Activated effector memory CD4-positive, alpha-beta T cell treated with anti-CD3 and anti-CD28 coated beads, Interleukin-2, amount 50 U/mL, for 16 hours (primary cell): ENCODE measurements around the gene NDUFS2.

Experiments
- DNase-seq: peaks from one replicate; pipeline ENCODE4 v3.0.0-alpha.2; 2020

The NDUFS2 gene

GRCh38 chr1:161201836-161202712 lies at the start of gene NDUFS2:
NDUFS2 (plus strand) TSS chr1:161202367; CDS start chr1:161202386, 19 bp downstream.
- peak; percentile 98 for DNase-seq

- no peak for DNase-seq
Measured at GRCh38 chr1:161153176-161153575, 49.0 kb upstream of the NDUFS2 start.

- DNase-seq = peak; percentile 92
Measured at GRCh38 chr1:161153682-161154337, 48.4 kb upstream of the NDUFS2 start, which contains the start of gene UFC1. UFC1 (plus strand) TSS chr1:161153978; CDS start chr1:161153998, 20 bp downstream.

GRCh38 chr1:161157867-161158266 lies 44.3 kb upstream of the NDUFS2 start:
- no peak for DNase-seq

GRCh38 chr1:161158316-161159010 lies 43.7 kb upstream of the NDUFS2 start:
- no peak for DNase-seq

GRCh38 chr1:161159087-161159912 lies 42.9 kb upstream of the NDUFS2 start, which contains the start of gene USP21:
USP21 (plus strand) TSS chr1:161159500; CDS start chr1:161160641, 1,141 bp downstream.
- peak; percentile 97 for DNase-seq

GRCh38 chr1:161159913-161160243 lies 42.3 kb upstream of the NDUFS2 start:
- DNase-seq = no peak

- no peak for DNase-seq
Measured at GRCh38 chr1:161160671-161161145, 41.5 kb upstream of the NDUFS2 start.

- DNase-seq = no peak
Measured at GRCh38 chr1:161161652-161162051, 40.5 kb upstream of the NDUFS2 start.

GRCh38 chr1:161162052-161162451 lies 40.1 kb upstream of the NDUFS2 start:
- DNase-seq = peak; percentile 60

- peak; percentile 50 for DNase-seq
Measured at GRCh38 chr1:161162806-161163205, 39.4 kb upstream of the NDUFS2 start.

- DNase-seq = peak; percentile 41
Measured at GRCh38 chr1:161163793-161164192, 38.4 kb upstream of the NDUFS2 start.

GRCh38 chr1:161164901-161165610 lies 37.1 kb upstream of the NDUFS2 start:
- DNase-seq = peak; percentile 62

- DNase-seq = peak; percentile 97
Measured at GRCh38 chr1:161165742-161166668, 36.2 kb upstream of the NDUFS2 start, which contains the start of gene PPOX. PPOX (plus strand) TSS chr1:161166426; CDS start chr1:161166848, 422 bp downstream.

- peak; percentile 66 for DNase-seq
Measured at GRCh38 chr1:161166669-161167548, 35.3 kb upstream of the NDUFS2 start.

GRCh38 chr1:161168906-161169305 lies 33.3 kb upstream of the NDUFS2 start:
- DNase-seq = peak; percentile 44

GRCh38 chr1:161171191-161171590 lies 31.0 kb upstream of the NDUFS2 start:
- no peak for DNase-seq

GRCh38 chr1:161171696-161172095 lies 30.5 kb upstream of the NDUFS2 start:
- DNase-seq = no peak

GRCh38 chr1:161172349-161172748 lies 29.8 kb upstream of the NDUFS2 start:
- DNase-seq = no peak
